ENCODE data around the gene COA5.

GRCh38 chr2:98565941-98566340, 42.4 kb downstream of the COA5 start:
- no peak for TF ChIP-seq GATA2 (IDR thresholded peaks at IDR 0.05; ENCODE audit: low read depth, low read length)
- TF ChIP-seq GATA3 (IDR thresholded peaks at IDR 0.05; ENCODE audit: low read depth, low read length): no peak
